NCI-H1417 treated with DMSO at 0.1 percent for 48 hours (cell line): ENCODE data around the gene NLRC4.
"Not testable (repeated sequence)": the region's sequence is repeated elsewhere in the genome, so short reads cannot be mapped to it uniquely, and the experiment has no call there.

Experiments used
- DNase-seq: peaks from one replicate; lab custom pipeline; 2025; lab: John Stamatoyannopoulos, UW

Gene NLRC4

DNA sequence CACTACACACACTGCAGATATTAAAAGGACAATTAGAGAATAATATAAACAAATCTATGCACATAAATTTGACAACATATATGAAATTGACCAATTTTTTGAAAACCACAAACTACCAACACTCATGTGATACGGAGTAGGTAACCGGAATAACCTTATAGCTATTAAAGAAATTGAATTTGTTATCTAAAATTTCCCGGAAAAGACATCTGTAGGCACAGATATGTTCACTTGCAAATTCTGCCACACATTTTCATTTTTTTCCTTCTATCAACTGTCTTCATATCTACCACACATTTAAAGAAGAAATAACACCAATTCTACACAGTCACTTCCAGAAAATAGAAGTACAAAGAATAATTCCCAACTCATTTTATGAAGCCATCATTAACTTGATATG lies 22.4 kb downstream of the NLRC4 start:
- no peak for DNase-seq

DNA sequence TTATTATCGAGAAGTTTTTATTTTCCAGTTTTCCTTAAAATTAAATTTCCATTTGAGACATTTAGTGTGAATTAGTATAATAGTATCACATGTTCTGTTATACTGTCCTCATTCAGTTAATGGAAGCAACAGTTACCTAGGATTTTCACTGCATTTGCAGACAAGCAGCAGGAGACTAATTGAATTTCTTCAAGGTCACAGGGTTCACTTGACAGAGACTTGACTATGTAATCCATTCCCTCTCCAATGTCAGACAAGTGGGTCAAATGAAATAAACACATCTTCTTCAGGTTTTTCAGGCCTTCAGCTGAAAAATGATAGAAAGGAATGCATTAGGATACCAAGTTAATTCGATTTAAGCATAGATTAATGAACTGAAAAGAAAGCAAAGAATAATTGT lies 26.7 kb downstream of the NLRC4 start:
- no peak for DNase-seq

GRCh38 chr2:32237488-32237887 lies 27.2 kb downstream of the NLRC4 start:
- DNase-seq, result no peak

DNA sequence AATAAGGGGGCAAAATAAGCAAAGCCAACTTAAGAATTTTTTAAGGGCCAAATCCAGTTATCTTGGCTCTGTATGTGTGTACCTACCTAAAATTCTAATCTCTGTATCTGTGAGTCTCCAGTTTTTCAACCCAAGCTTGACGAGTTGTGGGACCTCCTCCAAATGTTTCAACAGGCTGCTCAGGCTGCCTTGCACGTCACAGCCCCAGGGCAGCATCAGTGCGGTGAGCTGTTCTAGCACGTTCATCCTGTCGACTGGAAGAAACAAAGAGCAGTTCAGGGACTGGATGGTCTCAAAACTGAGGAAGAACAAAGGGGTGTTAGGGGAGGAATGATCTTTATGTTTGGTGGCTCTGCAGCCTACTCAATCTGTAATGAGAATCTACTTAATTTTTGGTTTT lies 29.4 kb downstream of the NLRC4 start:
- DNase-seq, result no peak

DNA sequence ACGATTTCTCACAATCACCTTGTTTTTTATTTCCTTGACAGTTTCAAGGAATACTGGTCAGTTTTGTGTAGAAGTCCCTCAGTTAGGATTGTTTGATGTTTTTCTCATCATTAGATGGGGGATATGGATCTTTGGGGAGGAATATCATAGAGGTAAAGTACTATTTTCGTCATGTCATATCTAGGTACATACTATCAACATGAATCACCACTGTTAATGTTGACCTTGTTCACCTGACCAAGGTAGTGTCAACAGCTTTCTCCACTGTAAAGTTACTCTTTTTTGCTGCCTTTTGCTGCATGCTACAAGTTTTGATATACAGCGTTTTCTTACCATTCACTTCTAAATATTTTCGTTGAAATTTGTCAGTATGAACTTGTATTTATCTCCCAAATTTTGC lies 32.7 kb downstream of the NLRC4 start:
- DNase-seq, result no peak

GRCh38 chr2:32229635-32230034 lies 35.1 kb downstream of the NLRC4 start:
- DNase-seq, result no peak

- DNase-seq, result no peak
Observed at GRCh38 chr2:32228181-32228580, 36.5 kb downstream of the NLRC4 start.

GRCh38 chr2:32227492-32227891 lies 37.2 kb downstream of the NLRC4 start:
- no peak for DNase-seq

DNA sequence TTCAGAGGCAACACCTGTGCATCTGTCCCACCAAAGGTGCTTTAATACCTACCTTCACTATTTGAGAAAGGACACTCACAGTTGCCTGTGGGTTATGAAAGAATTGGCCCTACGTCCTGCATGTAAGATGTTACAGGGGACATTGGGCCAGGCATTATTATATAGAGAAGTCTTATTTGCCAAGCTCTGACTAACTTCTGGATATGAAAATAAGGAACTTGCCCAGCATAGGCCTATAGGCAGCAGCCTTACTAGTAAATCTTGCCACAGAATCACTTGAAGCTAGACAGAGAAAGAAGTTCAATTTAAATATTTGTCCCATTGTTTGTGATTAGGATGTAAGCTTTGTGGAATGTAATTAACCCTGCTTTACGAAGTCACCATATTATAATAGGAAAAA lies 41.7 kb downstream of the NLRC4 start:
- DNase-seq, result no peak

DNA sequence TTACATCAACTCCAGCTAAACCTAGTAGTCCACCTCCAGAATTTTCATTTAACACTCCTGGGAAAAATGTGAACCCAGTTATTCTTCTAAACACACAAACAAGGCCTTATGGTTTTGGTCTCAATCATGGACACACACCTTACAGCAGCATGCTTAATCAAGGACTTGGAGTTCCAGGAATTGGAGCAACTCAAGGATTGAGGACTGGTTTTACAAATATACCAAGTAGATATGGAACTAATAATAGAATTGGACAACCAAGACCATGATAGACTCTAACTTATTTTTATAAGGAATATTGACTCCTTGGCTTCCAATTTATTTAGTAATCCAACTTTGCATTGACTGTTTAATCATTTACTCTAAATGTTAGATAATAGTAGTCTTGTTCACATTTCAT lies 44.2 kb downstream of the NLRC4 start:
- no peak for DNase-seq

- no peak for DNase-seq
Observed at GRCh38 chr2:32212295-32212694, 52.4 kb downstream of the NLRC4 start.

DNA sequence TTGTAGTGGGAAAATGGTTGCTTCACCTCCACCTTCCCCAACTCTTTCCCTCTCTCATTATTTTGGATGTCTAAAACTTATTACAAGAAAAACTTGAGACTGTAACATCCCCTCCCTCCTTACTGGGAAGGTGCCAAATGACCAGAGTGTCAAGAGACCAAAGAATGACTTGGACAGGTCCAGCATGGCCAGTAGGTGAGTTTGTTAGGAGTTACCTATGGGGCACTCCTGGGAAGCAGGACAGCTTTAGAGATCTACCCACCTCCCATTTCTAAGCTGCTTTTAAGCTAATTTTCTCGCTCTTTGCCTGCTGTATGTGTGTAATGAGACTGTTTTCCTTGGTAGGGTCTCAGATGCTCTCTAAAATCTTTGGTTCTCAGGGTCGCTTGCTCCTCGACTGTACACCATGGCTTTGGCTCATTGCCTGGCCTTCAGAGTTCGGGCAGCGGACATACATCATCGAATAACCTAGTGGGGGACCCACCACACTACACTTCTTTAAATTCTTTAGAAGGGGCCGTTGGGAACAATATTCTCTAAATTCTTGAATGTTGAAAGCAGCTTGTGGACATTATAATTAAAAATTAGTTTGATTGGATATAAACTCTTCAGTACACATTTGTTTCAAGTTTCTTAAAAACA lies 53.8 kb downstream of the NLRC4 start:
- DNase-seq, result no peak

- DNase-seq, result not testable (repeated sequence)
Observed at GRCh38 chr2:32203428-32203827, 61.3 kb downstream of the NLRC4 start.

GRCh38 chr2:32200814-32201213 lies 63.9 kb downstream of the NLRC4 start:
- no peak for DNase-seq

DNA sequence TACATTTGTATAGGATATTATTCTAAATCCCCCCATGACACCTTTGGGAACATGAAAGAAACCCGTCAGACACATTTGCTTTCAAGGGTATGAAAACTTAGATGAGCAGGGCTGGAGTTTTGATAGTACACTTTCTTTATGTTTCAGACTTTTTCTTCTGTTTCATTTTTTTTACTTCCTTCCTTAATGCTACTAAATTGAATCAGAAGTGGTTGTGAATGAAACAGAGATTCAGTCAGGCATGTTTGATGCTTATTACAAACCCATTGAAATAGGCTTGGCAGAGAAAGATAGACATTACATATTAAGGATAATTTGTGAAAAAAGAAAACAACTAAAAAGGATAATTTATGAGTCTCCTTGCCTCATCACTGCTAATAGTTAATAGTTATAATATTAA lies 72.3 kb downstream of the NLRC4 start:
- no peak for DNase-seq

GRCh38 chr2:32189011-32189410 lies 75.7 kb downstream of the NLRC4 start:
- no peak for DNase-seq

DNA sequence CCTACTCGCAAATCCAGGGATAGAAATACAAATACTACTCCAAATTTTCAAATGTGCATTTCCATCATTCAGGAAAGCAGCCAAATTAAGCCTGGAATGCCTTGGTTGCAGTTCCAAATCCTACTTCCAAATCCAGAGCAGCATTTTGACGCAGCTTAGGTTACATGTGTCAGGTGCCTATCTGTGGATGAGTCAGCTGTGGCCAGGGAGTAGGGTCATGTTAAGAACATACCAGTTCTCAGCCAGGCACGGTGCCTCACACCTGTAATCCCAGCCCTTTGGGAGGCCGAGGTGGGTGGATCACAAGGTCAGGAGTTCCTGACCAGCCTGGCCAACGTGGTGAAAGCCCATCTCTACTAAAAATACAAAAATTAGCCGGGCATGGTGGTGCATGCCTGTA lies 82.0 kb downstream of the NLRC4 start:
- DNase-seq, result no peak
